Measurements from ENCODE around the gene LMNA.

The LMNA gene

DNA sequence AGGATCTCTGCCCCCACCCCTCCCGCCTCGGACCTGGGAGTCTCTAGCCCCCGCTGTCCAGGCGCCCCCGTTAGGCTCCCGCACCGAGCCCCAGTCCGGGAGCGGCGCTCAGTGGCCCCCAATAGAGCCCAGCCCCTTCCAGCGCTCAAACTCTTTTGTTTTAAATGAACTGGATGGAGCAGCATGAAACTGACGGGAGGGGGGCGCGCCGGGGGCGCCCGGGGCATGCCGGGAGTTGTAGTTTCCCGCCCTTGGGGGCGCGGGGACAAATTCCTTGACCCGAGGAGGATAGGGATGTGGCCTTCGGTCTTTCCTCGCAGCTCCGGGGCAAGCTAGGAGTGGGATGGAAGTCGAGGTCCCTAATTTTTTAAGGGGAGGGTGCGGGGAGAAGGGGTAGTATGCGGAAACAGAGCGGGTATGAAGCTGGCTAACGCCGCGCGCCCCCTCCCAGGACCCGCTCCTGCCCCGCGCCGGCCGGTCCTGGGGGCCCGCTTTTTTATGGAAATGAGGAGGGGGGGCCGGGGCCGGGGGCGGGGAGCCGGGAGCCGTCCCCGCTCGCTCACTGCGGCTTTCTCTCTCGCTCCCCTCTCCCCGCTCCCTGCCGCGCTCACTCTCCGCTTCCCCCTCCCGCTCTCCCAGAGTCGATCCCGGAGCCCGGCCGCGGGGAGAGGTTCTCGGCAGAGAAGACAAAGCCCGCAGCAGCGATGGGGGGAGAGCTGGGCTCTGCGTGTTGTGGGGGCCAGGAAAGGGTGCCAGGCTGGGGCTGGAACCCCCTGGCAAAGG, 32.0 kb upstream of the LMNA start, which contains the start of gene MEX3A:
MEX3A (minus strand) TSS at position 157 of the 783 bp plus-strand sequence. CDS start 467 bp downstream, outside the sequence.
- no peak for DNase-seq (ENCODE audit: low read depth)

DNA sequence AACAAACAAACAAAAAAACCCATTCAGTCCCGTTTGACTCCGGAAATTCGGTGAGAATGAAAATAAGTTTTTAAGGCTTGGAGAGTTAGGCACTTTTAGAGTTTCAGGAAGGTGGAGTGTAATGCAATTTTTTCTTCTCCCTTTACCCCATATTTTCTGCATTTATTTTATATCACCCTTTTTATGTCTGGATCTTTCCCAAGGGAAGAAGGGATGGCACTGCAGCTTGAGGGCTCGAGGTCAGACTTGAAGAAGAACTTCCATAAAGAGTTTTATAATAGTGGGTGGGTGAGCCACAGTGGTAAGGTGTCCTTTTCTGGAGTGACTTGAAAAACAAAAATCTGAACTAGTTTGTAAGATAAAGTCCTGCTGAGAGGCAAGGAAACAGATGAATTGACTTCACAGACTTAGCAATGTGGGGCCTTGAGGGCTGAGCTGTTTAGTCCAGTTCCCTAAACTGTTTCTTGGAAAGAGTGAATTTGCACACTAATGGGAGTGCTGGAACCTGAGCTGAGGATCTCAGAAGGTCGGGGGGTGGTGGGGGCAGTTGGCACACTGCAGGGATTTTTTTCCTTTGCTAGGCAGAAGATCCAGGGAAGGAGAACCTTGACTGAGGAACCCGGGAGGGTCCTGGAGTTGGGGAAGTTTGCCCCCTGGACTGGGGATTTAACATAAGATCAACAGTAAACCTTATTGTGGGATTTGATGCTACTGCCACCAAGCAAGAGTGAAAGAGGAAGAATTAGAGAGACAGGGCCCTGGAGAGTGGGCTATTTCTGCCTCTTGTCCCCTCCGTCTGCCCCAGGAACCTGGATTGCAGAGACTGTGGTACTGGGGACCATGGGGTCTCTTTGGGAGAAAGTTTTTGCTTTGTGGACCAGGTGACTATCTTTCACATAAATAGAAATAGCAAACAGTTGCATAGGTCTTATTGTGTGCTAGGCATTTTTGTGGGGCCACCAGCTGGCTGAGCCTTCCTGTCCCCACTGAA, 30.4 kb upstream of the LMNA start:
- no peak for DNase-seq (ENCODE audit: low read depth)

DNA sequence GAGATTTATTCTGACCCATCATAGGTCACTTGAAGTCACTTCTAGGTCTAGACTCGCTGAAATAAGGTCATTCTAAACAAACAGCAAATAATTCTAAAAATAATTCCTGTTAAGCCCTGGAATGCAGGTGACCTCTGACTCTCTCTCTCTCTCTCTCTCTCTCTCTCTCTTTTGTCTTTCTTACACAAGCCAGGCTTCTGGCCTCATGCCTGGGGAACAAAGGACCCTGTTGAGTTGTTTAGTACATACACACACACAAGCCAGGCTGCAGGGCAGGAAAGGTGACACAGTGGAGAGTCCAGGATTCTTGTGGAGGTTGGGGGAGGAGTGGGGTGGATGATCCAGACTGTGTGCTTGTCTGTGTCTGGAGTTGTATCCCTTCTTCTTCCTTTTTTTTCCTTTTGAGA, 28.3 kb upstream of the LMNA start:
- no peak for DNase-seq (ENCODE audit: low read depth)

DNA sequence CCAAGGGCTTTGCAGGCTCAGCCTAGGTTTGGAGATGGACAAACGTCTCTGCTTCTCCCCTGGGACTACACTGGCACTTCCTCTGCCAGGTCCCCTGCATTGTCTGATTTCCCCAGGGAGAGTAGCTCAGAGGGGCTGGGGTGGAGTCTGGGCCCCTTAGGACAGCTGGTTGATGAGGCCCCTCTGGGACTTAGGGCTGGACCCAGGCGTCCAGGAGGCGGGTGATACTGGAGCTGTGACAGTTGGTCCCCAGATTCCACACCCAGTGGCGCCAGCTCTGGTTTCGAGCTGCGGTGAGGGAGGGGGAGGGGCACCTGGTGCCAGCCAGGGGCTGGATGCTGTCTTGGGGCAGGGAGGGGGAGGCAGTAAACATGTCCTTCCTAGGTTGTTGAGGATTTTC, 24.8 kb upstream of the LMNA start:
- no peak for DNase-seq (ENCODE audit: low read depth)

DNA sequence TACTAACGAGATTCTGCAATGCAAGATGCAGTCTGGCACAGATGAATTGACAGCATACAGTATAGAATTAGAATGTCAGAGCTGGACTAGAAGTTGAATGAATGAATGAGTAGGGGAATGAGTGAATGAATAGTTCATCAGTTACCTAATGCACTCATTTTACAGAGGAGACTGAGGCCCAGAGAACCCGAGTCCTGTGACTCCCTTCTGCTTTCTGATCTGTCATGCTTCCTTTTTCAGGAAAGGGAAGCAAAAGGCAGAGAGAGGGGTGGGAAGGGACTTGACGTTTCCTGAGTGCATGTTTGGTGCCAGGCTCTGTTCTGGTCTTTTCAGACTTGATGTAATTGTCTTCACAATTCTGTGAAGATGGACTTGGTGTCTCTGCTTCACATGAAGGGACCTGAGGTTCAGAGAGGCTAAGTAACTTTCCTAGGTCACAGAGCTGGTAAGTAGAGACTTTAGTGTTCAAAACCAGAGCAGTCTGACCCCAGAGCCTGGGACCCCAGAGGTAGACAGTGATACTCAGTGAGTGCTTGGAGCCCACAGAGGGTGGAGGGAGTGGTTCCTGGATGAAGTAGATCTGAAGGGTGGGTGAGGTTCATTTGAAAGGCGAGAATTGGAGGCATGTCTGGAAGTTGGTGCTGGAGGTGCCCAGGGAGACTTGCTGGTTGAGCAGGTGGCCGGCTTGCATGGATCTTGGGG, 24.2 kb upstream of the LMNA start:
- DNase-seq (ENCODE audit: low read depth): no peak

DNA sequence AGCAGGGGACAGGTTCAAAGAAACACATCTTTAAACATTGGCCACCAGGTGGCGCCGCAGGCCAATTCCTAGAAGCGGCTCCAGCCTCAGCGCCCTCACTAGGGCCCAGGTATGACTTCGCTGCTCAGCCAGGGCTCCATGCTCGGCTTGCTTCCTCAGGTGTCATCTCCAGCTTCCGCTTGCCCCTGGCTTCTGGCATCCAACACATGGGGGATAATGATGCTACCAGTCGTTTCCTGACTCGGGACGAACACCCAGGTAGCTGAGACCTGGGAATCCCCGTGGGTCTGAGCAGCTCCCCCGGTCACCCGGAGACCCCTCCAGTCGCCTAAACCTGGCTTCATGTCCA, 23.7 kb upstream of the LMNA start:
- peak; percentile 82 for DNase-seq (ENCODE audit: low read depth)

DNA sequence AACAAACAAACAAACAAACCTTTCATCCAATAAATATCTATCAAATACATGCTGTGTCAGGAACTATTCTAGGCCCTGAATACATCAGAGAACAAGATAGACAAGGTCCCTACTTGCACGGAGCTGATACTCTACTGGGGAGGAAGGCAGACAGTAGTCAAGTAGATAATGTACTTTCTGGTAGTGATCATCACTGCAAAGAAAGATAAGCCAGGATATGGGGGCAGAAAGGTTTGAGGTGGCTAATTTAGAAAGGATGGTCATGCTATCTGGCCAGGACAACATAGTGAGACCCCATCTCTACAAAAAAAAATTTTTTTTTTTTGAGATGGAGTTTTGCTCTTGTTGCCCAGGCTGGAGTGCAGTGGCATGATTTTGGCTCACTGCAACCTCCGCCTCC, 22.9 kb upstream of the LMNA start:
- no peak for DNase-seq (ENCODE audit: low read depth)

DNA sequence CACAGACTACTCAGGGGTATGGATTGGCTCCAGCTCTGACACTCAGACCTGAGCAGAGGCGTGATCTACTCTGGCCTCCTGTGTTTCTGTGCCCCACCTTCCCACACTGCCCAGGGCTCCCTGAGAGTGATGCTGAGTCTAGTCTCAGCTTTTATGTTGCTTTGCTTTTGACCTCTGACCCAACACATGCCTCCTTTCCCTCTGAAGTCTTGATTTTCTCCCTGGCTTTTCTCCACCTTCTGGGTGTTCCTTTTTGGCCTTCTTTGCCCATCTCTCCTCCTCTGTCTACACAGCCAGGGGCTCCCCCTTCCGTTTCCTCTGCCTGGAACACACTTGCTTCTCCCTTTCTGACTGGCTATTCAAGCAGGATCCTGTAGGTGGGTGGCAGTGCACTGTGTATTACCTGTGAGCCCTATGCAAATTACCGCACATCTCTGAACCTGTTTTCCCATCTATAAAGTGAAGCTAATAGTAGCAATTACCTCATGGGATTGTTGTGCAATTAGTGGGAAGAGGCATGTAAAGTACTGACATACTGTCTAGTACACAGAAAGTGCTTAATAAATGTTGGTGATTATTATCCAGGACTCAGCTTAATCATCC, 18.5 kb upstream of the LMNA start:
- no peak for DNase-seq (ENCODE audit: low read depth)

DNA sequence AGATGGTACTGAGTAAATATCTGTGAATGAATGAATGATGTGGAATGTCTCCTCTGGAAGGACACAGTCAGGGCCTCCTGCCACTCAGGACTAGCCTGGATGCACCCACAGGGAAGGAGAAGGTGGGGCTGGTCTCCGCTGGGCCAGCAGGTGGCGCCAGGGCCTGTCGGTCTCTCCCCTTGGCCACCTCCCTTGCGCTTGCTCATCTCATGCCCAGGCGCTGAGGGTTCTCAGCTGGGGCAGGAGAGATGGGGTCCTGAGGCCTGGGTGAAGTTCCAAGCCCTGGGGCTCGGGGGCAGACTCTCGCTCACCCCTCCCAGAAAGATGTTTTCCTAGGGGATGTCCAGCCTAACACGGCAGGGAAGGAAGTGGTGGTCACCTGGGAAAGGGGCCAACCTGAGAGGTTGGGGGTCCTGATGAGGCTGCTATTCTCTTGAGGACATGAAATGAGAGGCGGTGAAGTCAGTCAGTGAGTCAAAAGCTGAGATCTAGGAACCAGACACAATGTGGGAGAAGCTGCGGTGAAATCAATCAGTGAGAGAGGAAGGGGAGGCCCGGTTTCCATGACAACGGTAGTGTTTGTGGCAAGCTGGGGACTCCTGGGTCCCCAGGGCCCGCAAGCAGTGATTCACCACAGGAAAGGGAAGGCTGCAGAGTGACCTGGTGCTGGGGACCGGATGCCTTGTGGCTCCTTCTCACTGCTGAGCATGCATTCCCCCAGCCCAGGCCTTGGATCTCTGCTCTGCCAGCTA, 17.7 kb upstream of the LMNA start:
- peak; percentile 71 for DNase-seq (ENCODE audit: low read depth)

DNA sequence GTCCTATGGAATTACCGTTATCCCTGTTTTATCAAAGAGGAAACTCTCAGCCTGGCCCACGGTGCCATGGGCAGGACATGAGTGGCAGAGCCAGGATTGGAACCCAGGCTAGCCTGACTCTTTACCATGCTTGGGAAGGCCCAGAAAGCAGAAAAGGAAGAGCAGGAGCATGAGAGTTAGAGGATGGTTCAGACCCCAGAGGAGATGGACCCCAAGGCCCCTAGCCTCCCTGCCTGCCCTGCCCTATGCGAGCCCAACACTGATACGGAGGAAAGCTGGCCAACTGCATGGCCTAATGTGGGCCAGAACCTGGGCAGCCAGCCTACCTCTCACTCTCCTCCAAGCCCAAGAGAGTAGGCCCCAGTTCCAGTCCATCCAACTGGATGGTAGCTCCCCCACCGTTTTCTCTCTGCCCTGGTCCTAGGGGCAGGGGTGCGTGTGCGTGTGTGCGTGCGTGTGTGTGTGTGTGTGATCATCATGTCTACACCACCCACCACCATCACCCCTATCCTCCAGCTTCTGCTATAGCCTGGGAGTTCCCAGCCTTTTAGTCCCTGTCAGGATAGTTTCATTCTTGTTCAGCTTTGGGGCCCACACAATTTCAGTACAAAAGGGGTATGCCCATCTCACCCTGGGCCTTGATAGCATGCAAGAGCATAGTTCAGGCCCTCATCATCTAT, 16.9 kb upstream of the LMNA start:
- no peak for DNase-seq (ENCODE audit: low read depth)

DNA sequence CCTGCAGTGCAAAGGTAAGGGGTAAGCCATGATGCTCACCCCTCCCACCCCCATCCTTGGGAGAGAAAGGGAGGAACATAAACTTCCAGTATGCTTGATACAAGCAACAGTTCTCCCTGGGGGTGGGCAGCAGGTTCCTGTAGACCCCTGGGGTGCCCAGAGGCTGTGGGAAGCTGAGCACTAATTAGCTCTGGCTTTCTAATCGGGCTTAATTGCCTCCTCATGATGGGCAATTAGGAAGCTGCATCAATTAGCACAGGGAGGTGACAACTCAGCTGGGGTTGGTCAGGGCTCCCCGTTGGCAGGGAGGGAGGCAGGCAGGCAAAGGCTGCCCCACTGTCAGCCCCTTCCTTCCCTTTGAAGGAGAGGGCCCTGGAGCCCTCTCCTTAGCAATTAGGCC, 15.7 kb upstream of the LMNA start:
- DNase-seq (ENCODE audit: low read depth): no peak

DNA sequence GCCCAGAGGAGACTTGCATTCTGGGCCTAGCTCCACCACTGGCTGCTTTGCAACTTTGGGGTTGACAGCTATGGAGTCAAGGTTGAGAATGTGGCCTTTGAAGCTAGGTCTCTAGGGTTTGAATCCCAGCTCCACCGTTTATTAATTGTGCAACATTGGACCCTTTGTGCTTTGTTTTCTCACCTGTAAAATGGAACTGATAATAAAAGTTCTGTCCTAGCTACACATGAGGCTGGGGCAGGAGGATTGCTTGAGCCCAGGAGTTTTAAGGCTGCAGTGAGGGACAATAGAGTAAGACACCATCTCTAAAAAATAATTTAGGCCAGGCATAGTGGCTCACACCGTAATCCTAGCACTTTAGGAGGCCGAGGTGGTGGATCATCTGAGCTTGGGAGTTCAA, 15.2 kb upstream of the LMNA start:
- DNase-seq (ENCODE audit: low read depth): no peak

DNA sequence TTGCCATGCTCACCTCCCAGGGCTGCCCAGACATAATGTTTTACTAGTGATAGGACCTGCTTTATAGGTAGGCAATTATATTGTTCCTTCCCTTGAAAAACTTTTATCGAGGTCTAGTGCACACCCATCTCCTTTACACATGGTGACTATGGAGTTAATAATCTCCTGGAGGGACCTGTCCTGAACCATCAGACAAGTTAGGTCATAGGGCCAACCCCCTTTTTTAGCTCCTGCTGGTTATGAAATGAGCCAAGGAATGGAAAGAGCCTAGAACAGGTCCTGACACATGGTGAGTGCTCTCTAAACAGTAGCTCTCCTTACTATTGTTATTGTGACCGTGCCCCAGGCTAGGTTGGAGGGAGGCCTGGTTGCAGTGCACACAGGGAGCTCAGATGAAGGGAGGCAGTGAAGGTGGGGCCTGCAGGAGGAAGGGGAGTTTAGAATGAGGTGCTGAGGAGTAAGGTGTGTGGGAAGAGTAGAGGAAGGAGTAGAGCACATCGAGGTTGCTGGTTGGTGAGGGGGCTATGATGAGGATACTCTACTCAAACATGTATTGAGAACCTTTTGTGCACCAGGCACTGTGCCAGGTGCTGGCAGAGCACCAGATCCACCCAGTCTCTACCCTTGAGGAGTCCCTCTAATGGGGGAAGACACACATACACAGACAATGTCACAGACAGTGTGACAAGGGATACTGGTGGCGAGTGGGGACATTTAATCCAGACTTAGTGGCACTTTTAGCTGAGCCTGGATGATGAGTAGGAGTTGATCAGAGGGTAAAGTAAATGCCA, 14.1 kb upstream of the LMNA start:
- no peak for DNase-seq (ENCODE audit: low read depth)

DNA sequence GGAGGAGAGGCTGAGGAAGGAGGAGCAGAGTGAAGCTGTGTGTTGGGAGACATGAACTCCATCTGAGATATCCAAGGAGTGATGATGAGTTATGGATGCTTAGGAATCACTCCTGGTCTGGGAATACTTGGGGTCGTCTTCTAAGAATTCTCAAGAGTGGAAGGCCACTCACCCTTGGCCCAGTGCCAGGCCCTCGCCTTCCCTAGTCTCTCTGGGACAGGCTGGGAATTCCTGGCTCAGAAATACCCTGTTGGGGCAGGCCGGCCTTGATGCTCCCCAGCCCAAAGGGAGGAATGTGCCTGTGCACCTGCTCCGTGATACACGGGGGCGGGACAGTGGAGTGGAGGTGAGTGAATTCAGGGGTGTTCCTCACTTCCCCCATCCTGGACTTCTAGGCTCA, 12.6 kb upstream of the LMNA start:
- DNase-seq (ENCODE audit: low read depth): no peak

DNA sequence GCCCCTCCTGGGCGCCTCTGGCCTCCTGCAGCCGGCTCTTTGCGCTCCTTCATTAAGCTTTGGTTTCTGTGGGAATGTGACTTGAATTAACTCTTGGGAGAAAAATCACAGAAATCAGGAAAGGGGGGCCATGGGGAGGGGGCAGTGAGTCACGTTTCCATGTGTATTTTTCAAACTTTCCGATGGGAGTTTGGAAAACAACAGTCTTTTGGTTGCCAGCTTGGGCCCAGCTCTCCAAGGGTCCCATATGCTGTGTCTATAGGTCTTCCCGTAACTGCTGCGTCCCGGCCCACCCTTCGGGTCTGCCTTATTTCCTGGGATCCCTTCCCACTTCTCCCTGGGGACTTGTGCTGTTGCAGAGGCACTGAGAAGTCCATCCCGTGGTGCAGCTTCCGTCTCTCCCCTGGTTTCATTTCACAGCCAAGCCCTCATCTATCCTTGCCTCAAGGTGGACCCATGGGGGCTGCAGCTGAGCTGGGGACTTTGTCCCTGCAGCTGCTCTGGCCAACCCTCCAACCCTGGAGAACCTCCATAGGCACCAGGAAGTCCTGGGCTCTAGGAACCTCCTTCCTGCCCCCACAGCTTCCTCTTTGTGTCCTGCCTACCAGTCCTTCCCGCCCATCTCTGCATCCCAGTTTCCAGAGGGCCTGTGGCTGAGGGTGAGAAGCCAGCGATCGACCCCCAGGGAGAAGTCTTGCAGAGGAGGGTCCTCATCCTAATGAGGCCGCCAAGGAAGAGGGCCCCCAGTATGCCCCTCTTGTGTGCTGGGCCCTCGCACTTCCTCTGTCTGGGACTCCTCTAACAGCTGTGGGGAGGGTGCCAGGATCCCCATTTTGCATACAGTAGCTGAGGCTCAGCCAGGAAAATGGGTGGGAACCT, 11.6 kb upstream of the LMNA start:
- DNase-seq (ENCODE audit: low read depth): no peak

DNA sequence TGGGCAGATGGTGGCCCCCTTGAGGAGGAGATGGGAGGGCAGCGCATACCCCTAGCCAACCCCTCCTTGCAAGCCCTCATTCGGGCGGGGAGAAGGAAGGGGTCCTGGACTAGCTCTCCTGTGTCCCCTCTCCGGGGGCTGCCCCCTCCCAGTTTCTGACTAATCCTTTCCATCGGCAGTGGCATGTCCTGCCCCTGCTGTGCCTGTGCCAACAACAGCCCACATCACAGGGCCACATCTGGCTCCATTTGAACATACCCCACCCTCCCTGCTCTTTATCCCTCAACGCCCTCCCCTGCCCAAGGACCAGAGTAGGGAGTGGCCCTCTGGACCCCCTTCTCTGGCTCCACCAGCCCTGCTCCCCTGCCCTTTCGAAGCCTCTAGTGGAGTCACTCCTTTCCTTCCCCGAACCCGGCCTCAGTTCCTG, 11.0 kb upstream of the LMNA start:
- no peak for DNase-seq (ENCODE audit: low read depth)

DNA sequence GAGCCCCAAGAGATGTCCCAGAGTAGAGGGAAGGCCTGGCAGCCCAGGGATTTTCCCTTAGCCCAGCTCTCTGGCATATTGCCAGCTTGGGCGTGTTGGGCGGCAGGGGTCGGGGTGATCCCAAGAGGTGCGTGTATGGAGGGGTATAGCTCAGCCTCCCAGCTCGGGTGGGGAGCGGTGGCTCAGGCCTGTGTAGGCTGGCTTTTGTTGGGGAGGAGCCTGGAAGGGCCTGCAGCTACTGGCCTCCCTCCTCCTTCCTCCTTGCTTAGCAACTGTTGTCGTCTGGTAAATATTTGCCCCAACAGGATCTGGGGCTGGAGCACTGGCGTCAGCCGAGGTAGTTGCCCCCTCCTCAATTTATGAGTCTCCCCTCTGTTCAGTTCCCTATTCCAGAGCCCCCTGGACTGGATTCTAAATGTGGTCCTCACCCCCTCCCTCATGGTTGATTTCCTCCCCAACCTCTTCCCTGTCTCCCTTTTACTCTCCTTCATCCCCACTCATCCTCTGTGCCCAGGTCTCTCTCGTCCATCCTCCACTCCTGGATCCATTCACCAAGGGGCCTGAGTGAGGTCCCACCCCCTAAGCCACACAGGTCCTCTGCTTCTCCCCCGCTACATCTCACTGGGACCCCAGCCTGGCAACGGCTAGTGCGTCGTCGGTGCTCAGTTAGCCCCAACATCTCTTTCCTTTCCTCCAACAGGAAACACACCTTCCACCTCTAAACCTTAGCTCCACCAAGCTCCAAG, 10.3 kb upstream of the LMNA start:
- DNase-seq (ENCODE audit: low read depth): no peak
